H9 (cell line): ENCODE results near the gene DLGAP4. TPM values are rescaled to one million over a fixed set of nuclear protein-coding genes. Genes with fewer than 3 reads are reported as not detected.

Experiments
- DNase-seq: peaks from one replicate; pipeline ENCODE4 v3.0.0-alpha.2; 2017
- H2AFZ ChIP-seq: one replicate; pipeline ENCODE4 v1.6.1; 2013; ENCODE audit warnings: mild to moderate bottlenecking, low read length, control low read depth, moderate library complexity
- H2AK5ac ChIP-seq: 2 replicates; pipeline ENCODE4 v1.6.1; 2013; ENCODE audit warnings: low read length, control low read depth, mixed read lengths; ENCODE audit not compliant: insufficient read length
- H2BK120ac ChIP-seq: one replicate; pipeline ENCODE4 v1.6.1; 2013; ENCODE audit warnings: low read depth, mild to moderate bottlenecking, low read length, control low read depth, inconsistent platforms; ENCODE audit not compliant: poor library complexity, severe bottlenecking
- H2BK12ac ChIP-seq: 2 replicates; pipeline ENCODE4 v1.6.1; 2013; ENCODE audit warnings: low read length, control low read depth, mixed read lengths, low read depth; ENCODE audit not compliant: insufficient read length
- H2BK15ac ChIP-seq: 2 replicates; pipeline ENCODE4 v1.6.1; 2013; ENCODE audit warnings: low read depth, low read length, control low read depth
- H2BK20ac ChIP-seq: one replicate; pipeline ENCODE4 v1.6.1; 2013; ENCODE audit warnings: low read depth, mild to moderate bottlenecking, low read length, control low read depth, inconsistent platforms; ENCODE audit not compliant: poor library complexity, severe bottlenecking
- H2BK5ac ChIP-seq: 2 replicates; pipeline ENCODE4 v1.6.1; 2013; ENCODE audit warnings: low read length, control low read depth, mixed read lengths; ENCODE audit not compliant: insufficient read length
- H3K14ac ChIP-seq: 2 replicates; pipeline ENCODE4 v1.6.1; 2013; ENCODE audit warnings: low read length, control low read depth; ENCODE audit not compliant: insufficient read depth
- H3K18ac ChIP-seq: 2 replicates; pipeline ENCODE4 v1.6.1; 2013; ENCODE audit warnings: low read depth, mild to moderate bottlenecking, mixed read lengths, low read length, control low read depth; ENCODE audit not compliant: insufficient read length
- H3K23ac ChIP-seq: 2 replicates; pipeline ENCODE4 v1.6.1; 2013; ENCODE audit warnings: low read length, control low read depth, mixed read lengths, low read depth; ENCODE audit not compliant: insufficient read length
- H3K23me2 ChIP-seq: 2 replicates; pipeline ENCODE4 v1.6.1; 2013; ENCODE audit warnings: low read depth, mild to moderate bottlenecking, mixed read lengths, low read length, control low read depth; ENCODE audit not compliant: insufficient read length, poor library complexity, severe bottlenecking
- H3K27ac ChIP-seq: 2 replicates; pipeline ENCODE4 v1.5.1; 2013; ENCODE audit warnings: low read length, control low read depth, mixed read lengths, low read depth; ENCODE audit not compliant: insufficient read length
- H3K27me3 ChIP-seq: 2 replicates; pipeline ENCODE4 v1.6.1; 2013; ENCODE audit warnings: low read length, control low read depth, inconsistent platforms; ENCODE audit not compliant: insufficient read depth
- H3K4ac ChIP-seq: 2 replicates; pipeline ENCODE4 v1.6.1; 2013; ENCODE audit warnings: low read depth, mild to moderate bottlenecking, control low read depth, inconsistent platforms, low read length, moderate library complexity
- H3K4me1 ChIP-seq: 2 replicates; pipeline ENCODE4 v1.6.1; 2013; ENCODE audit warnings: low read length, control low read depth, inconsistent platforms; ENCODE audit not compliant: insufficient read depth
- H3K4me2 ChIP-seq: 2 replicates; pipeline ENCODE4 v1.6.1; 2013; ENCODE audit warnings: low read length, control low read depth, mixed read lengths; ENCODE audit not compliant: insufficient read length, insufficient read depth
- H3K56ac ChIP-seq: 2 replicates; pipeline ENCODE4 v1.6.1; 2013; ENCODE audit warnings: low read depth, mild to moderate bottlenecking, mixed read lengths, low read length, control low read depth; ENCODE audit not compliant: insufficient read length
- H3K79me1 ChIP-seq: 2 replicates; pipeline ENCODE4 v1.6.1; 2013; ENCODE audit warnings: low read depth, mild to moderate bottlenecking, moderate library complexity, low read length, control low read depth, inconsistent platforms; ENCODE audit not compliant: insufficient read depth, poor library complexity, severe bottlenecking
- H3K79me2 ChIP-seq: 2 replicates; pipeline ENCODE4 v1.6.1; 2013; ENCODE audit warnings: low read length, control low read depth, inconsistent platforms; ENCODE audit not compliant: insufficient read depth
- H3K9ac ChIP-seq: 2 replicates; pipeline ENCODE4 v1.6.1; 2013; ENCODE audit warnings: low read length, control low read depth, mixed read lengths; ENCODE audit not compliant: insufficient read length; ENCODE audit errors: extremely low read depth
- H3K9me3 ChIP-seq: one replicate; pipeline ENCODE4 v1.6.1; 2013; ENCODE audit warnings: low read depth, low read length, inconsistent platforms; ENCODE audit not compliant: control insufficient read depth
- H3T11ph ChIP-seq: one replicate; pipeline ENCODE4 v1.6.1; 2013; ENCODE audit warnings: mild to moderate bottlenecking, low read length, control low read depth, inconsistent platforms
- H4K20me1 ChIP-seq: one replicate; pipeline ENCODE4 v1.6.1; 2013; ENCODE audit not compliant: control insufficient read depth, insufficient read length, insufficient read depth
- H4K5ac ChIP-seq: 2 replicates; pipeline ENCODE4 v1.6.1; 2013; ENCODE audit warnings: low read depth, mild to moderate bottlenecking, mixed read lengths, low read length, control low read depth; ENCODE audit not compliant: insufficient read length
- H4K8ac ChIP-seq: replicated peaks from 2 replicates; pipeline ENCODE4 v1.6.1; 2013; ENCODE audit warnings: low read length, control low read depth, mixed read lengths, low read depth; ENCODE audit not compliant: insufficient read length
- H4K91ac ChIP-seq: 2 replicates; pipeline ENCODE4 v1.6.1; 2013; ENCODE audit warnings: low read depth, mild to moderate bottlenecking, moderate library complexity, mixed read lengths, low read length, control low read depth; ENCODE audit not compliant: insufficient read length
- H3K27ac Mint-ChIP-seq, 3 experiments: 2 replicates in 2 of 3; 3 replicates in 1 of 3; pipeline ENCODE4 v1.8.0; 2020 to 2021; ENCODE audit warnings: mixed read lengths in 3 of 3, mild to moderate bottlenecking in 1 of 3, moderate library complexity in 1 of 3
- H3K27me3 Mint-ChIP-seq: 2 replicates; pipeline ENCODE4 v1.8.0; 2021; ENCODE audit warnings: low read depth, mild to moderate bottlenecking, moderate library complexity, mixed read lengths
- H3K36me3 Mint-ChIP-seq, 3 experiments: 2 replicates in 2 of 3; 3 replicates in 1 of 3; pipeline ENCODE4 v1.8.0; 2020 to 2021; ENCODE audit warnings: low read depth in 3 of 3, mixed read lengths in 3 of 3; ENCODE audit not compliant: insufficient read depth in 1 of 3
- H3K4me1 Mint-ChIP-seq, 2 experiments: 2 replicates each; pipeline ENCODE4 v1.8.0; 2020; ENCODE audit warnings: mixed read lengths in 2 of 2
- H3K4me3 Mint-ChIP-seq, 2 experiments: 2 replicates in 1 of 2; 3 replicates in 1 of 2; pipeline ENCODE4 v1.8.0; 2020 to 2021; ENCODE audit warnings: mild to moderate bottlenecking in 2 of 2, mixed read lengths in 2 of 2, moderate library complexity in 1 of 2
- H3K9me3 Mint-ChIP-seq, 2 experiments: 2 replicates in 1 of 2; 3 replicates in 1 of 2; pipeline ENCODE4 v1.8.0; 2020; ENCODE audit warnings: mild to moderate bottlenecking in 2 of 2, mixed read lengths in 2 of 2, moderate library complexity in 1 of 2
- CTCF ChIP-seq: fragments of 200-600 bp; sonication (generic); conservative IDR thresholded peaks from 3 replicates; pipeline ENCODE4 v1.8.0; 2021; ENCODE audit warnings: antibody characterized with exemption, mild to moderate bottlenecking
- WGBS: extraction: QIAGEN DNeasy Blood & Tissue Kit; methylation state at CpG from one replicate; pipeline ENCODE4 v1.1.7; 2013; ENCODE audit warnings: missing lambda C conversion rate, low lambda C conversion rate, mixed read lengths; ENCODE audit not compliant: insufficient read length; ENCODE audit errors: extremely low coverage; 5-methylcytosine and 5-hydroxymethylcytosine counted together
- total RNA-seq: library from RNA; stranded (reverse); gene quantifications from 2 replicates; pipeline ENCODE4 v1.2.1, GENCODE V29; 2021

The DLGAP4 gene
- total RNA-seq, 1 experiment from 2014 or later = 48.0 TPM

- no peak overlapping the region for H2BK20ac ChIP-seq
- no peak overlapping the region for H3T11ph ChIP-seq
- no peak overlapping the region for H3K56ac ChIP-seq
- no peak overlapping the region for H3K4me2 ChIP-seq
- no peak for TF ChIP-seq CTCF
- Mint-ChIP-seq H3K27ac (no peak overlapping the region), H3K36me3 (no peaks in the 10 kb centered on the region), H3K4me3 (no peak overlapping the region), H3K9me3 (no peaks in the 10 kb centered on the region; a peak in 2 of 5 replicates), H3K4me1 (peaks cover 15 to 16% of the 10 kb centered on the region in 2 experiments), H3K27me3 (peaks cover 2% of the 10 kb centered on the region)
- H3K18ac ChIP-seq = no peak overlapping the region
- H2AK5ac ChIP-seq = no peak overlapping the region
- no CpG with 5 or more reads among the region's 1 CpG for WGBS
- no peaks in the 10 kb centered on the region for H3K27me3 ChIP-seq
- H2BK120ac ChIP-seq = no peak overlapping the region
- H3K4me1 ChIP-seq = no peaks in the 10 kb centered on the region
- no peak overlapping the region for H4K91ac ChIP-seq
- H3K23ac ChIP-seq = no peak overlapping the region
- no peaks in the 10 kb centered on the region for H3K79me1 ChIP-seq
- DNase-seq = no peak
- H3K79me2 ChIP-seq = no peaks in the 10 kb centered on the region
- H2BK5ac ChIP-seq = no peak overlapping the region
- H2AFZ ChIP-seq = no peak overlapping the region
- no peak overlapping the region for H3K4ac ChIP-seq
- H3K27ac ChIP-seq = no peak overlapping the region
- H3K9me3 ChIP-seq = no peaks in the 10 kb centered on the region
- H2BK12ac ChIP-seq = no peak overlapping the region
- H3K23me2 ChIP-seq = no peaks in the 10 kb centered on the region
- no peak overlapping the region for H3K14ac ChIP-seq
- H2BK15ac ChIP-seq = no peak overlapping the region
- H4K20me1 ChIP-seq = no peaks in the 10 kb centered on the region
- H3K9ac ChIP-seq = no peak overlapping the region
- no peak overlapping the region for H4K8ac ChIP-seq
- no peak overlapping the region for H4K5ac ChIP-seq
Observed at GRCh38 chr20:36350439-36350838, 44.3 kb downstream of the DLGAP4 start.
